Neural cell (in vitro differentiated cells): ENCODE results near the gene DSCAML1. TPM values are rescaled to one million over a fixed set of nuclear protein-coding genes. Genes with fewer than 3 reads are reported as not detected.

ENCODE experiments used
- H2AFZ ChIP-seq: fragments of 200-600, 300-800 bp; sonication (generic), shearing (Covaris generic); 2 replicates; pipeline ENCODE4 v1.6.0; 2014; ENCODE audit warnings: low read depth, mild to moderate bottlenecking, antibody characterized with exemption, low read length, moderate library complexity
- H3F3A ChIP-seq: fragments of 200-600 bp; shearing (Covaris generic); 2 replicates; pipeline ENCODE4 v1.6.1; 2016; ENCODE audit warnings: mild to moderate bottlenecking, moderate library complexity, mixed read lengths, antibody characterized with exemption, low read length; ENCODE audit not compliant: insufficient read depth, poor library complexity, severe bottlenecking
- H3K27ac ChIP-seq: fragments of 200-600, 300-800 bp; sonication (generic), shearing (Covaris generic); 2 replicates; pipeline ENCODE4 v1.5.1; 2014; ENCODE audit warnings: mild to moderate bottlenecking, low read length, moderate library complexity
- H3K27me3 ChIP-seq: fragments of 300-800, 200-600 bp; sonication (generic), shearing (Covaris generic); 2 replicates; pipeline ENCODE4 v1.6.0; 2014; ENCODE audit warnings: mild to moderate bottlenecking, low read depth, low read length, moderate library complexity; ENCODE audit not compliant: insufficient read depth
- H3K36me3 ChIP-seq: fragments of 300-800, 200-600 bp; sonication (generic), shearing (Covaris generic); 2 replicates; pipeline ENCODE4 v1.5.1; 2014; ENCODE audit warnings: mild to moderate bottlenecking, antibody characterized with exemption, low read length, moderate library complexity; ENCODE audit not compliant: insufficient read depth
- H3K4me2 ChIP-seq: fragments of 300-800, 200-600 bp; sonication (generic), shearing (Covaris generic); 2 replicates; pipeline ENCODE4 v1.6.0; 2014; ENCODE audit warnings: mild to moderate bottlenecking, low read length
- H3K4me3 ChIP-seq: fragments of 300-800, 200-600 bp; sonication (generic), shearing (Covaris generic); 2 replicates; pipeline ENCODE4 v1.5.1; 2014; ENCODE audit warnings: mild to moderate bottlenecking, low read length, moderate library complexity
- H3K79me2 ChIP-seq: fragments of 200-600 bp; shearing (Covaris generic); replicated peaks from 2 replicates; pipeline ENCODE4 v1.6.0; 2014; ENCODE audit warnings: mild to moderate bottlenecking, low read length, moderate library complexity; ENCODE audit not compliant: insufficient read depth
- H3K9ac ChIP-seq: fragments of 300-800, 200-600 bp; sonication (generic), shearing (Covaris generic); 2 replicates; pipeline ENCODE4 v1.6.1; 2016; ENCODE audit warnings: mild to moderate bottlenecking, low read length, mixed read lengths
- H3K9me2 ChIP-seq: fragments of 200-600 bp; shearing (Covaris generic); 2 replicates; pipeline ENCODE4 v1.6.1; 2016; ENCODE audit warnings: mild to moderate bottlenecking, low read length, mixed read lengths; ENCODE audit not compliant: insufficient read depth
- H3K9me3 ChIP-seq: fragments of 200-600, 300-800 bp; sonication (generic), shearing (Covaris generic); 2 replicates; pipeline ENCODE4 v1.6.1; 2016; ENCODE audit warnings: mild to moderate bottlenecking, mixed run types, low read length, moderate library complexity, mixed read lengths
- H4K20me1 ChIP-seq: fragments of 200-600 bp; shearing (Covaris generic); 2 replicates; pipeline ENCODE4 v1.6.1; 2016; ENCODE audit warnings: mild to moderate bottlenecking, mixed run types; ENCODE audit not compliant: insufficient read depth
- EP300 ChIP-seq: fragments of 450-650 bp; conservative IDR thresholded peaks from 2 replicates; pipeline ENCODE4 v1.6.1; 2014; ENCODE audit warnings: antibody characterized with exemption, mild to moderate bottlenecking, moderate library complexity; ENCODE audit not compliant: poor library complexity, severe bottlenecking
- EZH2 ChIP-seq: fragments of 200-600, 300-800 bp; shearing (Covaris generic), sonication (generic); IDR thresholded peaks from 2 replicates; pipeline ENCODE4 v1.6.1; 2014; ENCODE audit warnings: antibody characterized with exemption, low read length, borderline replicate concordance, mild to moderate bottlenecking; ENCODE audit not compliant: insufficient read depth, poor library complexity, severe bottlenecking
- MXI1 ChIP-seq: fragments of 450-650 bp; conservative IDR thresholded peaks from 2 replicates; pipeline ENCODE4 v1.6.1; 2014; ENCODE audit warnings: antibody characterized with exemption, mild to moderate bottlenecking; ENCODE audit not compliant: poor library complexity, severe bottlenecking
- POLR2AphosphoS5 ChIP-seq: IDR thresholded peaks from 2 replicates; pipeline ENCODE4 v1.6.1; 2012
- RAD21 ChIP-seq: fragments of 450-650 bp; conservative IDR thresholded peaks from 2 replicates; pipeline ENCODE4 v1.6.1; 2014; ENCODE audit warnings: antibody characterized with exemption, mild to moderate bottlenecking, moderate library complexity
- SMC3 ChIP-seq: fragments of 450-650 bp; conservative IDR thresholded peaks from 2 replicates; pipeline ENCODE4 v1.6.1; 2014; ENCODE audit warnings: antibody characterized with exemption, mild to moderate bottlenecking, moderate library complexity; ENCODE audit not compliant: poor library complexity
- TAF1 ChIP-seq: IDR thresholded peaks from 2 replicates; pipeline ENCODE4 v1.6.1; 2012; ENCODE audit warnings: low read depth
- polyA plus RNA-seq: library from polyadenylated mRNA; depleted of rRNA; stranded (reverse); fragments of >200 nt; gene quantifications from 2 replicates; pipeline ENCODE4 v1.2.3, GENCODE V29; 2014
- TF ChIP-seq, protein P1 (sequence below): fragments of 450-650 bp; IDR thresholded peaks from 2 replicates; pipeline ENCODE4 v1.5.1; 2014; ENCODE audit warnings: antibody characterized with exemption, mild to moderate bottlenecking, moderate library complexity; ENCODE audit not compliant: poor library complexity, severe bottlenecking
- TF ChIP-seq, protein P2 (sequence below): IDR thresholded peaks from 2 replicates; pipeline ENCODE4 v1.6.1; 2012; ENCODE audit warnings: borderline replicate concordance

Gene DSCAML1
- polyA plus RNA-seq, 1 donor from 2014 or later, result 1.3 TPM

DNA sequence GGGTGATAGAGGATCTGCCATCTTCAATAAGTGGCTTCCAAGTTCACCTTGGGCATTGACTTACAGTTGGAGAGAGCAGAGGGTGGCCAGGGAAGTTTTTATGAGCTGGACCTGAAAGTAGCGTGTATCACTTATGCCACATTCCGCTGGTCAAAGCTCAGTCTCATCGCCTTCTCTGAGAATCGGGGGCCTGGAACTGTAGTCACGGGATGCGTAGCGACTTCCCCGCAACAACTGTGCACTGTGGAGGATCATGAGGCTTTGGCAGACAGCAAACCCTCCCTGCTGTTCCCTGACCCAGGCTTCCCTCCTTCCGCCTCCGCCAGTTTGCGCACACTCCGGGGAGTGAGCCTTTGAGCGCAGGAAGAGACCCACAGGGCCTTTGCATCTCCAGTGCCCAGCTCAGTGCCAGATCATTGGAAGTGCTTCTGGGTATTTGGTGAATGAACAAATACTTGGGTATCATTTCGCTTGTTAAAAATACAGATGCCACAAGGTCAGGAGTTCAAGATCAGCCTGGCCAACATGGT, 373.9 kb downstream of the DSCAML1 start:
- no peak for TF ChIP-seq POLR2AphosphoS5
- no peak for TF ChIP-seq TAF1
- TF ChIP-seq, protein P1, sequence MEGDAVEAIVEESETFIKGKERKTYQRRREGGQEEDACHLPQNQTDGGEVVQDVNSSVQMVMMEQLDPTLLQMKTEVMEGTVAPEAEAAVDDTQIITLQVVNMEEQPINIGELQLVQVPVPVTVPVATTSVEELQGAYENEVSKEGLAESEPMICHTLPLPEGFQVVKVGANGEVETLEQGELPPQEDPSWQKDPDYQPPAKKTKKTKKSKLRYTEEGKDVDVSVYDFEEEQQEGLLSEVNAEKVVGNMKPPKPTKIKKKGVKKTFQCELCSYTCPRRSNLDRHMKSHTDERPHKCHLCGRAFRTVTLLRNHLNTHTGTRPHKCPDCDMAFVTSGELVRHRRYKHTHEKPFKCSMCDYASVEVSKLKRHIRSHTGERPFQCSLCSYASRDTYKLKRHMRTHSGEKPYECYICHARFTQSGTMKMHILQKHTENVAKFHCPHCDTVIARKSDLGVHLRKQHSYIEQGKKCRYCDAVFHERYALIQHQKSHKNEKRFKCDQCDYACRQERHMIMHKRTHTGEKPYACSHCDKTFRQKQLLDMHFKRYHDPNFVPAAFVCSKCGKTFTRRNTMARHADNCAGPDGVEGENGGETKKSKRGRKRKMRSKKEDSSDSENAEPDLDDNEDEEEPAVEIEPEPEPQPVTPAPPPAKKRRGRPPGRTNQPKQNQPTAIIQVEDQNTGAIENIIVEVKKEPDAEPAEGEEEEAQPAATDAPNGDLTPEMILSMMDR, result no peak
- no peak for TF ChIP-seq EP300
- TF ChIP-seq RAD21, result no peak
- TF ChIP-seq EZH2, result no peak
- no peak for TF ChIP-seq SMC3
- TF ChIP-seq MXI1, result no peak
- TF ChIP-seq, protein P2, sequence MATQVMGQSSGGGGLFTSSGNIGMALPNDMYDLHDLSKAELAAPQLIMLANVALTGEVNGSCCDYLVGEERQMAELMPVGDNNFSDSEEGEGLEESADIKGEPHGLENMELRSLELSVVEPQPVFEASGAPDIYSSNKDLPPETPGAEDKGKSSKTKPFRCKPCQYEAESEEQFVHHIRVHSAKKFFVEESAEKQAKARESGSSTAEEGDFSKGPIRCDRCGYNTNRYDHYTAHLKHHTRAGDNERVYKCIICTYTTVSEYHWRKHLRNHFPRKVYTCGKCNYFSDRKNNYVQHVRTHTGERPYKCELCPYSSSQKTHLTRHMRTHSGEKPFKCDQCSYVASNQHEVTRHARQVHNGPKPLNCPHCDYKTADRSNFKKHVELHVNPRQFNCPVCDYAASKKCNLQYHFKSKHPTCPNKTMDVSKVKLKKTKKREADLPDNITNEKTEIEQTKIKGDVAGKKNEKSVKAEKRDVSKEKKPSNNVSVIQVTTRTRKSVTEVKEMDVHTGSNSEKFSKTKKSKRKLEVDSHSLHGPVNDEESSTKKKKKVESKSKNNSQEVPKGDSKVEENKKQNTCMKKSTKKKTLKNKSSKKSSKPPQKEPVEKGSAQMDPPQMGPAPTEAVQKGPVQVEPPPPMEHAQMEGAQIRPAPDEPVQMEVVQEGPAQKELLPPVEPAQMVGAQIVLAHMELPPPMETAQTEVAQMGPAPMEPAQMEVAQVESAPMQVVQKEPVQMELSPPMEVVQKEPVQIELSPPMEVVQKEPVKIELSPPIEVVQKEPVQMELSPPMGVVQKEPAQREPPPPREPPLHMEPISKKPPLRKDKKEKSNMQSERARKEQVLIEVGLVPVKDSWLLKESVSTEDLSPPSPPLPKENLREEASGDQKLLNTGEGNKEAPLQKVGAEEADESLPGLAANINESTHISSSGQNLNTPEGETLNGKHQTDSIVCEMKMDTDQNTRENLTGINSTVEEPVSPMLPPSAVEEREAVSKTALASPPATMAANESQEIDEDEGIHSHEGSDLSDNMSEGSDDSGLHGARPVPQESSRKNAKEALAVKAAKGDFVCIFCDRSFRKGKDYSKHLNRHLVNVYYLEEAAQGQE, result no peak
- Histone ChIP-seq H3K9ac (no peak overlapping the region), H3K9me2 (no peaks in the 10 kb centered on the region)

DNA sequence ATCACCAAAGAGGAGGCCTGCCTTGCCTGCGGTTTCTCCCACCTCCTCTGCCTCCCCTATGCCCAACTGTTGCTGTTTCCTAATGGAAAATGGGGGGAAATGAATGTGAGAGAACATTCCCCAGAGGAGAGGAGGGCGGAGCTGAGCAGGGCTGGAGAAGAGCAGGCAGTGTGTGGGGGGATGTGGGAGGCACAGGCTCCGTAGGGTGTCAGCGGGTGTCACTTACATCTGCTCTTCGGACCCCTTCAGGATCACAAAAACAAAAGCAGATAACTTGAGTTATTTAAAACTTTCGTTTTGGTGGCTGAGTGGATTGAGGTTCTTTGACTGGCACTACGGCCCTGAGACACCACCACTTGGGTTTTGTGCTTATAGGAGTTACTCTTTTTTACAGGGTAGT, 375.5 kb downstream of the DSCAML1 start:
- Histone ChIP-seq H3K27me3 (no peaks in the 10 kb centered on the region), H3K4me2 (no peak overlapping the region), H3F3A (no peaks in the 10 kb centered on the region), H3K9ac (no peak overlapping the region), H3K4me3 (no peak overlapping the region), H3K36me3 (no peaks in the 10 kb centered on the region), H2AFZ (no peak overlapping the region), H3K27ac (no peak overlapping the region), H4K20me1 (no peaks in the 10 kb centered on the region), H3K9me2 (no peaks in the 10 kb centered on the region), H3K9me3 (no peaks in the 10 kb centered on the region), H3K79me2 (no peaks in the 10 kb centered on the region)
- no peak for TF ChIP-seq RAD21

More for the DNA sequence above, 373.9 kb downstream of the DSCAML1 start:
- H3K4me3 ChIP-seq, result no peak overlapping the region
- H2AFZ ChIP-seq, result no peak overlapping the region
- H4K20me1 ChIP-seq, result no peaks in the 10 kb centered on the region
- no peaks in the 10 kb centered on the region for H3K9me3 ChIP-seq
- H3K4me2 ChIP-seq, result no peak overlapping the region
- H3K27me3 ChIP-seq, result no peaks in the 10 kb centered on the region
- no peaks in the 10 kb centered on the region for H3K36me3 ChIP-seq
- no peak overlapping the region for H3K27ac ChIP-seq
- no peaks in the 10 kb centered on the region for H3K79me2 ChIP-seq
- H3F3A ChIP-seq, result no peaks in the 10 kb centered on the region

DNA sequence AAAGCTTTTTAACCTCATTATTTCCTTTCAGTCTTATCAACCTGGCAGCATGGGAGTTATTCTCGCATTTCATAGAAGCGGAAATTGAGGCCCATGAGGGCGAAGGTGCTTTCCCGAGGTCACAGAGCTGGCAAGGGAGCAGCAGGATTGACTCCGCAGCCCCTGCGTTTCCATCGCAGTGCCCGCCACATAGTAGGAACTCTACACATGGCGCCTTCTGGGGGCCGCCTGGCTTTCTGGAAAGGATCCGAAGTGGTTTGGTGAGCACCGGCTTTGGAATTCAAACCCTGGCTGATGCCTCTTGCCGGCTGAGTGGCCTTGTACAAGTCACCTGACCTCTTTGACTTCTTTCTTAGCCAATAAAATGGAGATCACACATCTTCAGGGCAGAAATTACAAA, 376.0 kb downstream of the DSCAML1 start:
- H3F3A ChIP-seq, result no peaks in the 10 kb centered on the region
- H3K9me3 ChIP-seq, result no peaks in the 10 kb centered on the region
- H3K9me2 ChIP-seq, result no peaks in the 10 kb centered on the region
- no peak overlapping the region for H3K4me2 ChIP-seq
- TF ChIP-seq EZH2, result no peak
- no peak for TF ChIP-seq MXI1
- no peak for TF ChIP-seq EP300
- TF ChIP-seq, protein P1, result no peak
- no peak for TF ChIP-seq TAF1
- TF ChIP-seq, protein P2, result no peak
- TF ChIP-seq POLR2AphosphoS5, result no peak
- TF ChIP-seq SMC3, result no peak
- no peak for TF ChIP-seq RAD21
- no peaks in the 10 kb centered on the region for H3K27me3 ChIP-seq
- H3K9ac ChIP-seq, result no peak overlapping the region
- H3K4me3 ChIP-seq, result no peak overlapping the region
- no peak overlapping the region for H2AFZ ChIP-seq
- no peaks in the 10 kb centered on the region for H3K79me2 ChIP-seq
- H3K27ac ChIP-seq, result no peak overlapping the region
- H4K20me1 ChIP-seq, result no peaks in the 10 kb centered on the region
- no peaks in the 10 kb centered on the region for H3K36me3 ChIP-seq
